ENCODE data around the gene RBFOX2.
A peak's percentile ranks its signal among the peaks of the same experiment; 100 is the strongest.

The RBFOX2 gene

GRCh38 chr22:35928285-35928798 lies 100.3 kb downstream of the RBFOX2 start:
- no peak for DNase-seq (ENCODE audit: low read depth)

- DNase-seq (ENCODE audit: low read depth), result no peak
Measured at GRCh38 chr22:35923026-35923425, 105.6 kb downstream of the RBFOX2 start.

- DNase-seq (ENCODE audit: low read depth), result peak; percentile 91
Measured at GRCh38 chr22:35921777-35922176, 106.8 kb downstream of the RBFOX2 start.

- DNase-seq (ENCODE audit: low read depth), result no peak
Measured at GRCh38 chr22:35921044-35921443, 107.6 kb downstream of the RBFOX2 start.

GRCh38 chr22:35919002-35919542 lies 109.6 kb downstream of the RBFOX2 start:
- no peak for DNase-seq (ENCODE audit: low read depth)

GRCh38 chr22:35918456-35918855 lies 110.2 kb downstream of the RBFOX2 start:
- DNase-seq (ENCODE audit: low read depth), result no peak

- no peak for DNase-seq (ENCODE audit: low read depth)
Measured at GRCh38 chr22:35917651-35918050, 111.0 kb downstream of the RBFOX2 start.

- DNase-seq (ENCODE audit: low read depth), result no peak
Measured at GRCh38 chr22:35915477-35916013, 113.1 kb downstream of the RBFOX2 start.

GRCh38 chr22:35914665-35915476 lies 113.8 kb downstream of the RBFOX2 start:
- DNase-seq (ENCODE audit: low read depth), result peak; percentile 76

- DNase-seq (ENCODE audit: low read depth), result no peak
Measured at GRCh38 chr22:35914357-35914664, 114.3 kb downstream of the RBFOX2 start.

GRCh38 chr22:35913925-35914324 lies 114.7 kb downstream of the RBFOX2 start:
- DNase-seq (ENCODE audit: low read depth), result no peak

GRCh38 chr22:35912658-35913057 lies 116.0 kb downstream of the RBFOX2 start:
- DNase-seq (ENCODE audit: low read depth), result no peak

- no peak for DNase-seq (ENCODE audit: low read depth)
Measured at GRCh38 chr22:35911877-35912276, 116.7 kb downstream of the RBFOX2 start.

GRCh38 chr22:35910926-35911325 lies 117.7 kb downstream of the RBFOX2 start:
- no peak for DNase-seq (ENCODE audit: low read depth)

GRCh38 chr22:35910003-35910769 lies 118.4 kb downstream of the RBFOX2 start:
- no peak for DNase-seq (ENCODE audit: low read depth)

- DNase-seq (ENCODE audit: low read depth), result no peak
Measured at GRCh38 chr22:35905894-35906293, 122.7 kb downstream of the RBFOX2 start.

GRCh38 chr22:35904752-35905151 lies 123.9 kb downstream of the RBFOX2 start:
- no peak for DNase-seq (ENCODE audit: low read depth)

GRCh38 chr22:35904336-35904692 lies 124.3 kb downstream of the RBFOX2 start:
- DNase-seq (ENCODE audit: low read depth), result no peak

- DNase-seq (ENCODE audit: low read depth), result no peak
Measured at GRCh38 chr22:35903571-35904335, 124.9 kb downstream of the RBFOX2 start.

GRCh38 chr22:35900483-35901168 lies 128.0 kb downstream of the RBFOX2 start:
- DNase-seq (ENCODE audit: low read depth), result peak; percentile 47

GRCh38 chr22:35899736-35900135 lies 128.9 kb downstream of the RBFOX2 start:
- no peak for DNase-seq (ENCODE audit: low read depth)

All from stromal cell of bone marrow (primary cell).